HG02870 (cell line): Measurements from ENCODE around the gene CEP131.

Source experiments
- ATAC-seq: cut with Tn5 transposase; IDR thresholded peaks from one replicate; pipeline ENCODE4 v1.9.1; 2021; ENCODE audit warnings: mild to moderate bottlenecking, moderate library complexity; ENCODE audit not compliant: unreplicated experiment

The CEP131 gene

GRCh38 chr17:81252326-81252986 is 29.7 kb upstream of the CEP131 start:
- no peak for ATAC-seq

- ATAC-seq = no peak
These were observed 29.0 kb upstream of the CEP131 start for GRCh38 chr17:81251709-81252301.

- no peak for ATAC-seq
These were observed 28.4 kb upstream of the CEP131 start for GRCh38 chr17:81251094-81251708.

- no peak for ATAC-seq
These were observed 27.7 kb upstream of the CEP131 start for GRCh38 chr17:81250286-81251093.

GRCh38 chr17:81249223-81250040 is 26.7 kb upstream of the CEP131 start:
- no peak for ATAC-seq

- ATAC-seq = no peak
These were observed 25.9 kb upstream of the CEP131 start for GRCh38 chr17:81248649-81249048.

- no peak for ATAC-seq
These were observed 24.7 kb upstream of the CEP131 start for GRCh38 chr17:81247339-81247990.

- no peak for ATAC-seq
These were observed 24.0 kb upstream of the CEP131 start for GRCh38 chr17:81246679-81247338.

- ATAC-seq = no peak
These were observed 23.5 kb upstream of the CEP131 start for GRCh38 chr17:81246343-81246670.

- ATAC-seq = no peak
These were observed 23.0 kb upstream of the CEP131 start for GRCh38 chr17:81245665-81246342.

GRCh38 chr17:81245024-81245664 is 22.4 kb upstream of the CEP131 start:
- ATAC-seq = peak; percentile 53

GRCh38 chr17:81244358-81245023 is 21.7 kb upstream of the CEP131 start:
- ATAC-seq = no peak

- ATAC-seq = no peak
These were observed 20.5 kb upstream of the CEP131 start for GRCh38 chr17:81243333-81243664.

GRCh38 chr17:81242421-81243332 is 19.9 kb upstream of the CEP131 start:
- no peak for ATAC-seq

GRCh38 chr17:81241648-81242420 is 19.1 kb upstream of the CEP131 start:
- no peak for ATAC-seq

GRCh38 chr17:81241203-81241602 is 18.4 kb upstream of the CEP131 start:
- ATAC-seq = no peak

- no peak for ATAC-seq
These were observed 18.0 kb upstream of the CEP131 start for GRCh38 chr17:81240761-81241160.
